ENCODE data around the gene SYT7.

Gene SYT7

GRCh38 chr11:61607920-61608599 lies 27.2 kb upstream of the SYT7 start:
- DNase-seq = peak in 1 of 4 experiments; percentile 1

DNA sequence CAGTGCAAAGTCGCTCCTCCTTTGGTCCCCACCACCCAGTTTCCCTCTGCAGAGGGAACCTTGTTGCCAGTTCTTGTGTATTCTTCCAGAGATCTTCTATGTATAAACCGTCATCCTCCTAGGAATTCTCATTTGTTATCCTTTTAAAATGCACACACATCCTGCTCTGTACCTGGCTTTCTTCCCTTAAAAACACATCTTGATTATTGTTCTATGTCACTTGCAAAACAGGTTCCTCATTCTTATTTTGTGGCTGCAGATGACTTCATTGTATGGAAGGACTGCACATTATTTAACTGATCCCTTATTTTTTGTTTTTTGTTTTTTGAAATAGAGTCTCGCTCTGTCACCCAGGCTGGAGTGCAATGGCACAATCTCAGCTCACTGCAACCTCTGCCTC lies 26.6 kb upstream of the SYT7 start:
- peak in 1 of 4 experiments; percentile 16 for DNase-seq

DNA sequence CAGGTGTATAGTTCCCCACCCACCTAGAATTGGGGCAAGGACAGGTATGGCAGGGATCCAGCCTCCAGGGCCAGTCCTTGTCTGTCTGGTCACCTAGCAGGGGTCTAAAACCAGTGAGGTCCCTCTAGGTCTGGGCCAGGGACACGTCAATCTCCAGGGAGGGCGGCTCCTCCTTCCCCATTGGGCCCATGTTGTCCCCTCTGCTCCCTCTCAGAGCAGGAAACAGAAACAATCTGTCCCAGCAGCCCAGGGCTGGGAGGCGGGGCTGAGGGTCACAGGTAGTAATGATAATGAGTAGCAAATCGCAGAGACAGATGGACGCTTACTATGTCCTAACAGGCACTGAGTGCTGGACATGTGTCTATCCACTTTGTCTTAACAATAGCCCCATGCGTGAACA lies 22.8 kb upstream of the SYT7 start:
- no peak for DNase-seq

DNA sequence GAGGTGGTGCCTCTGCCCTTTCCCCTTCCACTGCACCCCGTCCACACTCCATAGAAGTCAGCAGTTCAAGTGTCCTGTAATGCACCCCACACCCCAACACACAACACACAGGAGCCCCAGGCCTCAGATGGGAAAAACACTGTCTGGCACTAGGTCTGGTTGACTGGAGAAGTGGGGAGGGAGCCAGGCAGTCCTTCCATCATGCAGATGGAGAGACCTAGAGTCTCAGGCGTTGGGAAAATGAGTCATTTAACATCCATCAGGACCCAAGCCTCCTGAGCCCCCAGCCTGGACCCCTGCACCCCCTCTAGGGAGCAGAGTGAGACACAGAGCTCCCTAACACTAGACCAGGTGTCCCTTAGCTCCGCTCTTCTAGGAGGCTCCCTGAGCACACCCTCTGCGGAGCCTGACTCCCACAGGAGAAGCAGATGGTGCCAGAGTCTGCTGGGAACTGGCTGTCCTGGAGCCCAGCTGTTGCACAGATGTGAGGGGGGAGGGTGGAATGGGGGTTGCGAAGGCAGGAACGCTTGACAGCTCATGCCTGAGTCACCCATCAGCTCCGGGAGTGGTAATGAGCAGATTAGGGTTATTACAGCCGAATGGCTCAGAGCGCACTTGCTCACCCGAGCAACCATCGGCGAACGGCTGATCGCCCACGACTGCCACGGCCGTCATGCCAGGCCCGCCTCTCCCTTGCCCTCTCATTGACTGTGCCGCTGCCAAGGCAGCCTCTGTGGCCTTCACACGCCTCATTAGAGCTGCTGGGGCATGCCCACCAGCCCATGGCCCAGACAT lies 22.1 kb upstream of the SYT7 start:
- DNase-seq = no peak

DNA sequence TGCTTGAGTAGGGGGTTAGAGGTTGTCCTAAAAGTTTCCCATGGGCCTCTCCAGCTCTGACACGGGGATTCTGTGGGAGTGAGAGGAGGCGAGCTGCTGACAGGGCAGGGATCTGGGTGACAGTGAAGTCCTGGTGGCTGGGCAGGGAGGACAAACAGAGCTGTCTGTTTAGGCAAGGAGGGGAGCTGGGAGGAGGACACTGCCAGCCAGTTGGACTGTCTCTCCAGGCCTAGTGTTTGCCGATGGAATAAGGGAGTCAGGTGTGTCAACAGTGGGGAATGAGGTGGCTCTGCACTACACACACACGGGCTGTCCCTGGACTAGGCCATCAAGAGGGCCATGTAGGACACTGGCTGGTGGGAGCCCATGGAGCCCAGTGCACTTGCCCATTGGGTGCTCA lies 20.6 kb upstream of the SYT7 start:
- DNase-seq = no peak

- no peak for DNase-seq
These were observed 19.3 kb upstream of the SYT7 start for GRCh38 chr11:61599968-61600710.

DNA sequence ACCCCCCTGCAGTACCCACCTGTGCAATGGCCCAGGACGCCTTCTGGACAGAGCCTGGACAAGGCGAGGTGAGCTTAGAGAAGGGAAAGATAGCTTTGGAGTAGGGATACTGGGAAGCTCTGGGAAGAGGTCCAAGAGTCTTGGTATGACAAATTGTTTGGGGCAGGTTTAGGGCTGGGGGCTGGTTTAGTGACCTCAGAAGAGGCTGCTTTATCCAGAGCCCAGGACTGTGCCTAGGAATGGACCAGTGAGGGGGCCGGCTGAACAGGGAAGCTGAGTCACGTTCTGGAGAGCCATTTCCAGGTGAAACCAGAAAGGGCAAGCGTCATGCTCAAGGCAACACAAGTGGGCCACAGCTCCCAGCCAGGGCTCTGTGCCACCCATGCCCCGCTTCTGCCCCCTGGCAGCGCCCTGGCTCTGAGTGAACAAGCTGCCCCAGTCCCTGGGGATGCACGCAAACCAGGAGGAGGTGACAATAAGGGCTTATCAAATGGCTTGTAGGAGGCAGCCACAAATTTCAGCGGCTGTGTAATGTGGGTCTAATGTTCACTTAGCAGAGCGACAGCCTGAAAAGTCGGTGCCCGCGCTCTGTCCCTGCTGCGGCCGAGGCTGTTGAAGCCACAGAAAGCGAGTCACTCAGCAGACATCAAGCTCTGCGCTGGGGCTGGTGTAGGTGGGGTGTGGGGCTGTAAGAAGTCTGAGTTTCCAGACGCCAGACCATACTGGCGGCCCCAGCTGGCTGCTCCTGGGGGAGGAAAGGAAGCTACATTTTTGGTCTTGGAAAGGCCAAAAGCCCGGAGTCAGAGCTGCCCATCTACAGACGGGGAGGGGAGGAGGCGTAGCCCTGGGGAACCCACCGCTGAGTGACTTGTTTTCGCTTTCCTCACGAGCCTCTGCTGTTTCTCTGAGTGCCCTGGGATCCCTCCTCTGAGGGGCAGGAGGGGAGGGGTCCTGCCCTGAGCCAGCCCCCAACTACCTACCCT lies 18.3 kb upstream of the SYT7 start:
- no peak for DNase-seq

DNA sequence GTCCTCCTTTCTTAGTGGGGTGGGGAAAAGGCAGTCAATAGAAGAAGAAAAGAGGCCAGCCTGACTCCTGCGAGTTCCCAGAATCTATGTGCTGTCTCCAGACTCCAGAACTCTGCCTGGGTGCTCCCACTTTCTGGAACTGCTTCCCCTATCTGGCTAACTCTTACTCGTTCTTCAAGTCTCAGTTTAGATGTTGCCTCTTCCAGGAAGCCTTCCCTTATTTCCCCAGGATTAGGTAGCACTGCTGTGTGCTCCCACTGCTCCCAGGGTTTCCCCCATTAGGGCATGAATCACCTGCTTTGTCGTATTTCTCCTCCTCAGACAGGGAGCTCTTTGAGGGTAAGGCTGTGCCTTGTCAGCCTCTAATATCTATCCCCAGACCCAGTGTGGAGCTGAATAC lies 17.5 kb upstream of the SYT7 start:
- no peak for DNase-seq

DNA sequence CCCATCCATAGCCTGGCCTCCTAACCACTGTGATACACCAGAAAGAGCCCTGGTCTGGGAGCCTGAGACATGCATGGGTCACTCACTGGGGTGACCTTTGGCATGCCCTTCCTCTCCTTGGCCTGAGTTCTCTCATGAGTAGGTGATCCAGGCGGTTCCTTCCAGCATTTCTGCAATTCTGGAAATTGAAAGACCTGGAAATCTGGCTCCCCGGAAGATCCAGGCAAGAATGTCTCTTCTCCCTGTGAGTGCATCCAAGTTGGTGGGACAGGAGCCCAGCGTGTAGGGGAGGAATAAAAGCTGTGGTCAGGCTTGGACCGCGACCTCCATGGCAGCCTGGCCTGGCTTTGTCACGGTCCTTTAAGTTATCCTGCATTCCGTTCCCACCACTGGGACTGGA lies 16.1 kb upstream of the SYT7 start:
- DNase-seq = no peak

- no peak for DNase-seq
These were observed 15.7 kb upstream of the SYT7 start for GRCh38 chr11:61596542-61596941.

DNA sequence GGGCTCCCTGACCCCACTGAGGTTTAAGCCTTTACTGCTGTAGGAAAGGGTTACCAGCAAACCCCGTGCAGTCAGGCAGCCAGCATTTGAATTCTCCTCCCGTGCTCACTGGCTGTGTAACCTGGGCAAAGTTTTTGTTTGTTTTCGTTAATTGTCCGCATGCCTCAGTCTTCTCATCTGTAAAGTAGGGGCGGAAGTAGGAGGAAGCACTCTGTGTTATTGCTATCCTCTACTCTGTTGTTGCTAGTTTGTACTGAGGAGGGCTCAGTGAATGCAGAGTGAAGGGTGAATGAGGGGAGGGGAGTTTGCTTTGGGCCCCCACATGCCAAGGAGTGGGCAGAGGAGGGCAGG lies 14.0 kb upstream of the SYT7 start:
- no peak for DNase-seq

- no peak for DNase-seq
These were observed 12.3 kb upstream of the SYT7 start for GRCh38 chr11:61593151-61593550.

GRCh38 chr11:61592176-61592575 lies 11.3 kb upstream of the SYT7 start:
- no peak for DNase-seq

- DNase-seq = no peak
These were observed 9.1 kb upstream of the SYT7 start for GRCh38 chr11:61589961-61590360.

DNA sequence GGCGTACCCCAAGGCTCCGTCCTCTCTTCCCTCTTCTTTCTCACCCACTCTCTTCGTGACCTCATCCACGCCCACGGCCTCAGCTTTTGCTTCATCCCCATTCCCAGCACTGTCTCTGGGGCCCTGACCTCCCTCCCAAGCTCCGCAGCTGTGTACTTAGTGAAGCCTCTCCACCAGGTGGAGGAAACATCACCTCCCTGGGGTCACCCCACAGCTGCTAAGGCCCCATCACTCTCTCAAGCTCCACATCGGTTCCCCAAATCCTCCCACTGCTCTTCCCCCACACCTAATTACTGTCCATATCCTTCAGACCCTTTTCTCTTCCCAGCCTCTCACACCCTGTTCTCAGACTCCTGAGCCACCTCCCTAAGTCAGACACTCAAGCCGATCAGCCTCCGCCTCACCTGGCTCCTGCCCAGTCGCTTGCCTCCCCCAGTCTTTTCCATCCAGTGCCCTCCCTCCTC lies 7.9 kb upstream of the SYT7 start:
- peak; percentile 58 to 82 (median 74) for DNase-seq

GRCh38 chr11:61587951-61588727 lies 7.3 kb upstream of the SYT7 start:
- DNase-seq = peak in 3 of 4 experiments; percentile 9 to 35 (median 34)

DNA sequence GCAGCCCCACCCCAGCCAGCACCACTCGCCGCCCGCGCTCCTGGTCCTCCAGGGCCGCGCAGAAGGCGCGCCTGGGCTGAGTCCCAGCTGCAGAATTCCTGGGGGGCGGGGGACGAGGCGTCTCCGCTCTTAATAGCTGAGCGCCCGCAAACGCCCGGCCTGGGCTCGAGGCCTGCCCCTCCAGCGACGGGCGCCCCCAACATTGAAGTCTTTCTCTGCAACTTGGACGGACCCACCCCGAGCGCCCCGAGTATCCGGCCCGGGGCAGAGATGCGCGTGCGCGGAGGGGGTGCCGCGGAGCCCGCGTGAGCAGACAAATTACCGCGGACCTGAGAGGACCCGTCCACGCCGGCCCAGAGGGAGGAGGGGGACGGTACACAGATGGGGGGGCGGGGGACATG lies 6.7 kb upstream of the SYT7 start:
- DNase-seq = no peak

- DNase-seq = no peak
These were observed 6.0 kb upstream of the SYT7 start for GRCh38 chr11:61586792-61587430.

DNA sequence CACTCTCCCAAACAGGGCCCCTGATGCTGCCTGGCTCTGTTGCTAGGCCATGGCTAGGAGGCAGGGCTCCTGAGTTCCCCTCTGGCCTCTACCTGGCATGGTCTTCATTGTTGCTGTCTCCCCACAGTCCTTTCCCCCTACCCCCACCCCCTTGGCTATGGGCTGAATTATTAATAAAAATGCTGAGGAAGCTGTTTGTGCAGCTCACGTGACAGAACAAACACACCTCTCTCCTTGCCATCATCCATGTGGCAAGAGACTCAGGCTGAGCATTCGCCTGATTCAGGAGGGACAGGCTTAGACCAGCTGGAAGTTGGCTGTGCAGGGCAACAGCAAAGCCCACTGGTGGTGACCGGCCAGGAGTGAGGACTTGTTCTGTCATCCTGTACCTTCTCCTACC lies 4.2 kb upstream of the SYT7 start:
- no peak for DNase-seq

DNA sequence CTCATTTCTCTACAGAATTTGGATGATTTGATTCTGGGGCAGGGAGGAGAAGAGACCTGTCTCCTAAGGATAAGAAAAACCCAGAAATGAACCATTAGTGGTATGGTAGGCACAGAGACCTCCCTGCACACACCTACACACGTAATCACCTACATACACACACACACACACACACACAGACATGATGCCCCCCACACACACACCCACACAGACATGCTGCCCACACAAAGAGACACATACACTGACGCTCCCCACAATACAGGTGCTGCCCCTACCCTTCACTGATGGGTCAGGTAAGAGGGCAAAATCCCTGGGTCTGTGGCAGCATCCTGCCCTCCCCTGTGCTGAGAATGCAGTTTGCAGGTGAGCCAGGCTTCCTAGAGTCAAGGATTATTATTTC lies 1.1 kb upstream of the SYT7 start:
- DNase-seq = no peak
